Loucy (cell line): ENCODE measurements around the gene SAMD14.

ENCODE experiments used
- H2AFZ ChIP-seq: fragments of 200-600 bp; sonication (generic); 2 replicates; pipeline ENCODE4 v1.6.0; 2016; ENCODE audit warnings: antibody characterized with exemption, mild to moderate bottlenecking, low read length, moderate library complexity
- H3F3A ChIP-seq: fragments of 200-600 bp; 2 replicates; pipeline ENCODE4 v1.6.0; 2016; ENCODE audit warnings: antibody characterized with exemption, low read depth, mild to moderate bottlenecking
- H3K27me3 ChIP-seq: fragments of 200-600 bp; sonication (generic); 2 replicates; pipeline ENCODE4 v1.6.1; 2014; ENCODE audit warnings: low read length, mild to moderate bottlenecking; ENCODE audit not compliant: insufficient read depth, poor library complexity, severe bottlenecking
- H3K36me3 ChIP-seq: fragments of 200-600 bp; sonication (generic); 2 replicates; pipeline ENCODE4 v1.6.1; 2016; ENCODE audit warnings: low read length; ENCODE audit not compliant: insufficient read depth
- H3K4me1 ChIP-seq: fragments of 200-600 bp; sonication (generic); 2 replicates; pipeline ENCODE4 v1.5.1; 2014; ENCODE audit warnings: low read length, mild to moderate bottlenecking; ENCODE audit not compliant: insufficient read depth, poor library complexity, severe bottlenecking
- H3K4me2 ChIP-seq: fragments of 200-600 bp; sonication (generic); 2 replicates; pipeline ENCODE4 v1.6.0; 2014; ENCODE audit warnings: antibody characterized with exemption, low read length, low read depth, mild to moderate bottlenecking; ENCODE audit not compliant: poor library complexity, severe bottlenecking
- H3K4me3 ChIP-seq: fragments of 200-600 bp; sonication (generic); 2 replicates; pipeline ENCODE4 v1.5.1; 2014; ENCODE audit warnings: low read length, mild to moderate bottlenecking, mixed read lengths; ENCODE audit not compliant: poor library complexity, severe bottlenecking
- H3K79me2 ChIP-seq: fragments of 200-600 bp; sonication (generic); 2 replicates; pipeline ENCODE4 v1.6.1; 2014; ENCODE audit warnings: low read length; ENCODE audit not compliant: insufficient read depth
- H3K9ac ChIP-seq: fragments of 200-600 bp; sonication (generic); 2 replicates; pipeline ENCODE4 v1.6.0; 2014; ENCODE audit warnings: mild to moderate bottlenecking, low read depth, low read length, moderate library complexity; ENCODE audit not compliant: poor library complexity, severe bottlenecking
- H3K9me2 ChIP-seq: fragments of 200-600 bp; sonication (generic); replicated peaks from 2 replicates; pipeline ENCODE4 v1.6.1; 2016; ENCODE audit warnings: low read depth, low read length, mixed read lengths
- H3K9me3 ChIP-seq: fragments of 200-600 bp; sonication (generic); 2 replicates; pipeline ENCODE4 v1.6.1; 2014; ENCODE audit warnings: mild to moderate bottlenecking, antibody characterized with exemption, low read length, low read depth; ENCODE audit not compliant: insufficient read depth
- H4K20me1 ChIP-seq: fragments of 200-600 bp; sonication (generic); 2 replicates; pipeline ENCODE4 v1.6.0; 2014; ENCODE audit warnings: antibody characterized with exemption, low read length, mild to moderate bottlenecking; ENCODE audit not compliant: insufficient read depth, poor library complexity, severe bottlenecking
- CTCF ChIP-seq: fragments of 200-600 bp; sonication (generic); conservative IDR thresholded peaks from 2 replicates; pipeline ENCODE4 v1.5.1; 2014; ENCODE audit warnings: mild to moderate bottlenecking, antibody characterized with exemption, low read length
- EZH2phosphoT487 ChIP-seq: fragments of 200-600 bp; IDR thresholded peaks from 2 replicates; pipeline ENCODE4 v1.6.1; 2018; ENCODE audit warnings: antibody characterized with exemption, mild to moderate bottlenecking, moderate library complexity, borderline replicate concordance

The SAMD14 gene

GRCh38 chr17:50141745-50142110 lies 11.8 kb upstream of the SAMD14 start:
- Histone ChIP-seq H3K9me2 (no peaks in the 10 kb centered on the region), H3K4me3 (peak overlapping the region; percentile 69), H3K4me2 (peak overlapping the region; percentile 96), H3K36me3 (peaks cover 74% of the 10 kb centered on the region; the same call in 1 of the 2 replicates), H3K9me3 (no peaks in the 10 kb centered on the region), H4K20me1 (peaks cover 58% of the 10 kb centered on the region), H3K79me2 (peaks cover 80% of the 10 kb centered on the region), H2AFZ (no peak overlapping the region), H3F3A (no peaks in the 10 kb centered on the region), H3K4me1 (peaks cover 50% of the 10 kb centered on the region), H3K9ac (no peak overlapping the region), H3K27me3 (no peaks in the 10 kb centered on the region)
- no peak for TF ChIP-seq CTCF
- no peak for TF ChIP-seq EZH2phosphoT487

- no peaks in the 10 kb centered on the region for H3K27me3 ChIP-seq
- H4K20me1 ChIP-seq, result peaks cover 52% of the 10 kb centered on the region
- H3K4me1 ChIP-seq, result peaks cover 45% of the 10 kb centered on the region
- H3K36me3 ChIP-seq, result peaks cover 80% of the 10 kb centered on the region; the same call in 1 of the 2 replicates
- no peaks in the 10 kb centered on the region for H3K9me3 ChIP-seq
- no peaks in the 10 kb centered on the region for H3K9me2 ChIP-seq
- peak overlapping the region; percentile 69 for H3K4me3 ChIP-seq
- peaks cover 74% of the 10 kb centered on the region for H3K79me2 ChIP-seq
- peak overlapping the region; percentile 96 for H3K4me2 ChIP-seq
- TF ChIP-seq CTCF, result no peak
- TF ChIP-seq EZH2phosphoT487, result no peak
- H3K9ac ChIP-seq, result peak overlapping the region; percentile 57
- H3F3A ChIP-seq, result no peaks in the 10 kb centered on the region
- H2AFZ ChIP-seq, result no peak overlapping the region
Measured at GRCh38 chr17:50141026-50141744, 11.2 kb upstream of the SAMD14 start.

GRCh38 chr17:50139950-50140885 lies 10.3 kb upstream of the SAMD14 start:
- peaks cover 89% of the 10 kb centered on the region; the same call in 1 of the 2 replicates for H3K36me3 ChIP-seq

More at GRCh38 chr17:50139950-50140885, 10.3 kb upstream of the SAMD14 start:
- H4K20me1 ChIP-seq, result peaks cover 43% of the 10 kb centered on the region
- no peaks in the 10 kb centered on the region for H3K9me2 ChIP-seq
- no peaks in the 10 kb centered on the region for H3K27me3 ChIP-seq
- H3F3A ChIP-seq, result no peaks in the 10 kb centered on the region
- peak; percentile 80 for TF ChIP-seq CTCF
- no peak for TF ChIP-seq EZH2phosphoT487
- peaks cover 65% of the 10 kb centered on the region for H3K79me2 ChIP-seq
- no peaks in the 10 kb centered on the region for H3K9me3 ChIP-seq
- peak overlapping the region; percentile 57 for H3K9ac ChIP-seq
- H3K4me3 ChIP-seq, result peak overlapping the region; percentile 69
- H3K4me1 ChIP-seq, result peaks cover 38% of the 10 kb centered on the region
- H2AFZ ChIP-seq, result no peak overlapping the region
- H3K4me2 ChIP-seq, result peak overlapping the region; percentile 96
